Brain pericyte (primary cell): ENCODE results near the gene PPP1R13L.

Experiments
- DNase-seq: peaks from one replicate; pipeline ENCODE4 v3.0.0-alpha.2; 2012; ENCODE audit warnings: low read depth, low spot score

PPP1R13L gene, protein sequence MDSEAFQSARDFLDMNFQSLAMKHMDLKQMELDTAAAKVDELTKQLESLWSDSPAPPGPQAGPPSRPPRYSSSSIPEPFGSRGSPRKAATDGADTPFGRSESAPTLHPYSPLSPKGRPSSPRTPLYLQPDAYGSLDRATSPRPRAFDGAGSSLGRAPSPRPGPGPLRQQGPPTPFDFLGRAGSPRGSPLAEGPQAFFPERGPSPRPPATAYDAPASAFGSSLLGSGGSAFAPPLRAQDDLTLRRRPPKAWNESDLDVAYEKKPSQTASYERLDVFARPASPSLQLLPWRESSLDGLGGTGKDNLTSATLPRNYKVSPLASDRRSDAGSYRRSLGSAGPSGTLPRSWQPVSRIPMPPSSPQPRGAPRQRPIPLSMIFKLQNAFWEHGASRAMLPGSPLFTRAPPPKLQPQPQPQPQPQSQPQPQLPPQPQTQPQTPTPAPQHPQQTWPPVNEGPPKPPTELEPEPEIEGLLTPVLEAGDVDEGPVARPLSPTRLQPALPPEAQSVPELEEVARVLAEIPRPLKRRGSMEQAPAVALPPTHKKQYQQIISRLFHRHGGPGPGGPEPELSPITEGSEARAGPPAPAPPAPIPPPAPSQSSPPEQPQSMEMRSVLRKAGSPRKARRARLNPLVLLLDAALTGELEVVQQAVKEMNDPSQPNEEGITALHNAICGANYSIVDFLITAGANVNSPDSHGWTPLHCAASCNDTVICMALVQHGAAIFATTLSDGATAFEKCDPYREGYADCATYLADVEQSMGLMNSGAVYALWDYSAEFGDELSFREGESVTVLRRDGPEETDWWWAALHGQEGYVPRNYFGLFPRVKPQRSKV

DNA sequence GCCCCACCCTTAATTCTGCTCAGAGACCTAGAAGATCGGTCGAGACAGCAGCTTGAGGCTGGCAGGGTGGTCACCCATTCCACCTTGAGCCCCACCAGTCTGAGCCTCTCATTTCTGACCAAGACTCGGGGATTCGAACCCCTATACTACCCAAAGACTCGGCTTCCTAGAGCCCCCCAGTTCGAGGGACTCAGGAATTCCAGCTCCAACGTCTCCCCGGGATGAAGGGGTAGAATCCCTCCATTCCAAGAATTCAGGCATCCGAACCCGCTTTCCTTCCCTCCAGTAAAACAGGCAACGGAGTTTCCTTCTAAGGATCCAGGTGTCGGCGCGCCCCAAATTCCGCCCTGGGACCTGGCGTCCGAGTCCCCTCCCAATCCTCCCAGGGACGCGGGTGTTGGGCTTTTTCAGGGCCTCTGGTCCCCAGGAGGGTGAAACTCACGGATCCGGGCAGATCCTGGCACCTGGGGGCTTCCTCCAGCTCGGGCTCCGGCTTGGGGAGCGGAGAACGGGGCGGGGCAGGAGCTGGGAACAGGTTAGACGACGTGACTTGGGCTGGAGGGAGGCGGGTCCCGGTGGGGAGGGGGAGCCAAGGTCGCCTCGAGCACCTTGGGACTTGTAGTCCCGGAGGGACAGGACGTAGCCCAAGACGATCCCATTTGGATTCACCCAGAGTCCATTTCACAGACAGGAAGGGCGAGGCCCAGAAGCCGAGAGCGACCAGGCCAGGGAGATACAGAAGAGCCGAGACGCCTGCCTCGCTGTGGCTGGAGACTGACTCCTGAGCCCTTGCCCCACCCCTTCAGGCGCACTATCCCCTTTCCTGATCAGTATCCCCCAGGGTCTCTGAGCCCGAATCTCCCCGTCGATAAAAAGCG is at the start of gene PPP1R13L:
Gene PPP1R13L, minus strand, starts transcription at position 513 of the 878 bp plus-strand sequence. CDS start 6,751 bp downstream, outside the sequence.
- no peak for DNase-seq

DNA sequence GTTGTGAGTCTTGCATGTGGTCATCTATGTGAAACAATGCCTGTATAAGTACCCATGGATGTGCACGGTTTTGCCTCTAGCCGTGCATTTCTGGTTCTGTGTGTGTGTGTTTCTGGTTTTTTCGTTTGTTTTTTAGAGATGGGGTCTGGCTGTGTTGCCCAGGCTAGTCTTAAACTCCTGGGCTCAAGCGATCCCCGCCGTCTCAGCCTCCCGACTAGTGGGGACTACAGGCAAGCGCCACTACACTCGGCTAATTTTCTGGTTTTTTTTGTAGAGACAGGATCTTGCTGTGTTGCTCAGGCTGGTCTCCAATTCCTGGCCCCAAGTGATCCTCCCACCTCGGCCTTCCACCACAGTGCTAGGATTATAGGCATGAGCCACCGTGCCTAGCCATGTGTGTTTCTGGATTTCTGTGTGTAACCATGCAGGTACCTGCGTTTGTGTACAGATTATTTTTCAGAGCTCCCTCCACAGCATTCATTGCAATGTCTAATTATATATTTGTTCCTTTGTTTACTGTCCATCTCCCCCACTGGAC is 47.0 kb upstream of the PPP1R13L start:
- DNase-seq = no peak

GRCh38 chr19:45451131-45451849 is 46.4 kb upstream of the PPP1R13L start:
- DNase-seq = no peak

GRCh38 chr19:45450012-45450333 is 45.1 kb upstream of the PPP1R13L start:
- no peak for DNase-seq

- no peak for DNase-seq
These were observed 44.0 kb upstream of the PPP1R13L start for GRCh38 chr19:45448887-45449299.

- no peak for DNase-seq
These were observed 43.5 kb upstream of the PPP1R13L start for GRCh38 chr19:45448425-45448756.

GRCh38 chr19:45446944-45447343 is 42.1 kb upstream of the PPP1R13L start:
- DNase-seq = no peak

DNA sequence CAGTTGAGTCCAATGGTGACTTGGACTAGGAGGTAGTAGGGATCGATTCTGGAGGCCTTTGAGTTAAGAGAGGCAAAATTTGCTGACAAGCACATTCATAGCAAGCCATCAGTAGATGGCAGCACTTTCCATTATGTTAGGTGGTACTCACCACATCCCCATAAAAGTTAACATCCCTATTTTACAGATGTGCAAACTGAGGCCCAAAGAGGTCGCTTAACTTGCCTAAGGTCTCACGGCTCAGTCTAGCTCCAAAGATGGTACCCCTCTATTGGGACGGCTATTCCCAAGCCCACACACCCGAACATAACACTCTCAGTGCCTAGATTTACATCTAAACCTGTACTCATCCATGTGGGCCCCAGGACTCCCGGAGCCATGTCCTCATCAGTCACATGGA is 41.4 kb upstream of the PPP1R13L start:
- no peak for DNase-seq

DNA sequence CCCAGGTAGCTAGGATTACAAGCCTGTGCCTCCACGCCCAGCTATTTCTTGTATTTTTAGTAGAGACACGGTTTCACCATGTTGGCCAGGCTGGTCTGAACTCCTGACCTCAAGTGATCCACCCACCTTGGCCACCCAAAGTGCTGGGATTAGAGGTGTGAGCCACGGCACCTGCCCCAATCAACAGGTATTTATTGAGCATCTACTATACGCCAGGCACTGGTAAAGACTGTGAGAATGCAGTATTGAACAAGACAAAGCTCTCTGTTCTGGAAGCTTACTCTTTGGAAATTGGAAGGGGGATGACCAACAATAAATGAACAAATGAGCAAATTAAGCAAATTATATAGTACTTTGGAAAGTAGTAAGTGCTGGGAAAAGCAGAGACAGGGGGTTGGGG is 40.3 kb upstream of the PPP1R13L start:
- no peak for DNase-seq

DNA sequence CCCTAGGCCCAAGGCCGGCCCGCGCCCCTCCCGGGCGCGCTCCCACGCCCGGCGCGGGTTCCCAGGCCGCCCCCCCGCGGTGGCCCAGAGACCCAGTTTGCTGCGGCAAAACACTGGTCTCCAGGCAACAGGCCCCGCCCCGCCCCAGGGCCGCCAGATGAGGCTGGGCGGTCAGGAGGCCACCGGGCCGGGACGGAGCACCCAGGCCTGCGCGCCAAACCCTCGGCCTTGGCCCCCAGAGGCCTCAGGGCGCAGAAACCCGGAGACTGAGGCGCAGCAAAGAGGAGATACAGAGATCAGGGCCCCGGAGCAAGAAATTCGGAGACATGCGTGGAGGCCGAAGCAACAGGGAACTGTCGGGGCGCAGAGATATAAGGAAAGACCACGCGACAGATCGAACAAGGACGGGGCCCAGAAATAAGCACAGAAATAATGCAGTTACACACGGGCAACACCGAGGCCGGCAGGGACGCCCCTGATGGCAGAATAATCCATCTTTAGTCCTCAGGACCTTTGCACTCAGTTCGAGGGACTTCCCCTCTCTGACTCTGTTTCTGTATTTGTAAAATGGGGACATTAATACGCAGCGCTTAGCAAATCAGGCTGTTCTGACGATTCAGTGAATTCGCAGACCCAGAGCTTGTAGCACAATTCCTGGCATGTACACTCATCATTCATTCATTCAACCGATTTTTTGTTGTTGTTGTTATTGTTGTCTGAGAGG is 39.6 kb upstream of the PPP1R13L start:
- DNase-seq = no peak

- DNase-seq = no peak
These were observed 38.8 kb upstream of the PPP1R13L start for GRCh38 chr19:45443462-45444317.

DNA sequence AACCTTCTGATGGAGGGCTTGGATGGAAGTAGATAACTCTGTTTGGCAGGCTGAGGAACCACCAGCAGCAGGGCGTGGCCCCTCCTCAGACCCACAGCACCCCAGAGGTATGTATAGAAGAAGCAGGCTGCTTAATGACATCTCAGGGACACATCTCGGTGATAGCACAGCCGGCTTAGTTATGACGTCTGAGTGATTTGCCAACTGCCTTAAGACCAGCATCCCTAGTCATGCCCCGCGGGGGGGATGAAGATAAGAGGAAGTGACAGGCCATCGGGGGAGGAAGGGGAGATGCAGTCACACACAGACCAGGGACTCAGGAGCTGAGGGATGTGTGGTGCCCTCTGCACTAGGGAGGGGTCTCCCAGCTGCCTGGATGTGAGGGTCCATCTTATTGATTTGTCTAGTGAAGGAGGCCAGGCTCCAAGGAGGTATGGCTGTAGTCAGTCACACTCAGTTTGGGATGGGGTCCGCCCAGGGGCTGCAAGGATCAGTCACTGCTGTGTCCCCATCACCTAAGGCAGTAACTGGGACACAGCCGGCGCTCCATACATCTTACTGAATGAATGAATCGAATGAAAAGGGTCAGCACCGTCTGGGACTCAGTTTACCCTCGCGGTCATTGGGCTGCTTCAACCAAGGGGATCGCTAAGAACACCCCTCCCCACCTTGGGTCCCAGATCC is 38.1 kb upstream of the PPP1R13L start:
- DNase-seq = no peak

DNA sequence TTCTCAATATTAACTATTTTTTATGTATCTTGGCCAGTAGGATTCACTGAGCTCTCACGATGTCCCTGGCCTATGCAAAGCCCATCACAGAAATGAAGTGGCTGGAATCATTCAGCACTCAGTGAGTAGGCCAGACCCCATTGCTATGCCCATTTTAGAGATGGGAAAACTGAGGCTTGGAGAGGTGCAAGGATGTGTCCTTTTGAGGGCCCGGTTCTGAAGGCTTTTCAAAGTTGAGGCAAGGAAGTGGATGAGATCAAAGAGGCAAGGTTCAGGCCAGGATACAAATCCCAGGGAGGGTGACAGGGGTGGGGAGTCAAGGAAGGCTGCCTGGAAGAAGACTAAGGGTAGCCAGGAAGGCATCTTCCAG is 37.5 kb upstream of the PPP1R13L start:
- no peak for DNase-seq

DNA sequence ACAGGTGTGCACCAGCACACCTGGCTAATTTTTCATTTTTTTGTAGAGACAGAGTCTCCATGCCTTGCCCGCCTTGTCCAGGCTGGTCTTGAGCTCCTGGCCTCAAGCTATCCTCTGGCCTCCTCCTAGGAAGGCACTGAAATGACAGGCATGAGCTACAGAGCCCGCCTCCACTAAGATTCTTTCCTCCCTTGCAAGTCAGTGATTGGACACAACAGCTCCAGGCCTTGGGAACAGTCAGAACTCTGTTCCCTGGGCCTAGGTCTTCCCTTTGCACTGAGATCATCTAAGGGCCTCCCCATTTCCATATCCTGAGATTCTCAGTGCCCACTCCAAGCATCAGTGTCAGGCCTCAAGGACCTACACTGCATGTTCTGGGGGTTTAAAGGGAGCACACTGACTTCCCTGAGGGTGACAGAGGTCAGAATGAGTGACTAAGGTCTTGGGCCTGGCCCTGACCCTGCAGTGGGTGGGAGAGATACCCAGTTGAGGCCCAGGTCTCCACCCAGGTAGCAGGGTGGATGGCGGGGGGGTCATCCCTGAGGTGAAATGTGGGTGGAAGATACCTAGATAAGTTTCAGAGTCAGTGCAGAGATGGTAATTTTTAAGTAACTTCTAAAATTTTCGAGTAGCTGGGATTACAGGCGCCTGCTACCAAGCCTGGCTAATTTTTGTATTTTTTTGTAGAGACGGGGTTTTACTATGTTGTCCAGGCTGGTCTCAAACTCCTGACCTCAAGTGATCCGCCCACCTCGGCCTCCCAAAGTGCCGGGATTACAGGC is 36.2 kb upstream of the PPP1R13L start:
- DNase-seq = no peak

DNA sequence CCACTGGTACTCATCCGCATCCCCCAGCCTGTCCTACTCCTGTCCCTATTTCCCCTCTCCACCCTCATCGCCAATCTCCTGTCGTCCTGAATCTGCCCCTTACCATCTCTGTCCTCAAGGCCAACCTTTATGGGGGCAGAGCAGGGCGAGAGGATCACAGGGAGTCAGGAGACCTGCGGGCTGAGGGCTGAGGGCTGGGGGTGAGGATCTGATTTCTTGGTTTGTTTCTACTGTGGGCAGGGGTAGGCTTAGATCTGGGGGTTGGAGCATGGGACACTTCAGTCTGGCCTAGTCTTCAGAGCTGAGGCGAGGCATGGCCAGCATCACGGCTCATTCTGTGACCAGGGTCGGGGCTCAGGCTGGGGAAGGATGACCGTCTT is 35.4 kb upstream of the PPP1R13L start:
- DNase-seq = no peak

DNA sequence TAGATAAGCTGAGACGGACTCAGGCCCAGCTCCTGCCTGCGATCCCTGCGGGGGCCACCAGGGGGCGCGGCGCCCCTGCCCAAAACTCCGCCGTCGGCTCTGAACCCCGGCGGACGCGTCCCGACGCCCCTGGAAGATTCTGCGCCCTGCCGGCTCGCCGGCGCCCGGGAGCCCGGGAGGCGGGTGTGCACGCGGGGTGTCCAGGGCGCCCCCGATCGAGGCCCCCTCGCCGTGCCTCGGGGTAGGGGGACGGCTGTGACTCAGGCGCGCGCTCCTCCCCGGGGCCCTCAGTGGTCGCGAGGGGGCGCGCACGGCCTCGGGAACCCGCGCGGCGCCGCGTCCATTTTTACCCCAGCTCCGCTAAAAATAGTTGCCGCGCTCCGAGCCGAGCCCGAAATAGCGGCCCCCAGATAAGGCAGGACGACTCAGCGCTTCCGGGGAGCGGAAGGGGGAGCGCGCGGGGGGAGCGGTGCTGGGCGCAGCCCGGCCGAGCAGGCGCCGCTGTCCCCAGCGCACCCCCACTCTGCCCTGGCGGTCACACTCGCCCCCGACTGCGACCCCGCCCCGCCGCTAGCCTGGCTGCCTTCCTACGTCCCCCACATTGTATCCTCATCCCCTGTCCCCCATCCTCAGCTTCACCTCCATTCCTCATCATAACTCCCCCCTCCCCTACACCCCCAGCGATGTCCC is 34.8 kb upstream of the PPP1R13L start:
- DNase-seq = no peak

- DNase-seq = no peak
These were observed 34.3 kb upstream of the PPP1R13L start for GRCh38 chr19:45439190-45439568.

- DNase-seq = no peak
These were observed 32.5 kb upstream of the PPP1R13L start for GRCh38 chr19:45437328-45437727.
